SU-DHL-6 (cell line): ENCODE measurements around the gene IFT43.

Source experiments
- CTCF ChIP-seq: fragments of 200-600 bp; sonication (generic); IDR thresholded peaks from one replicate; pipeline ENCODE4 v1.5.1; 2017; ENCODE audit warnings: antibody characterized with exemption, mild to moderate bottlenecking, low read length, moderate library complexity; ENCODE audit not compliant: insufficient read depth, poor library complexity, severe bottlenecking
- EZH2phosphoT487 ChIP-seq: fragments of 200-600 bp; sonication (generic), shearing (Covaris generic); conservative IDR thresholded peaks from 2 replicates; pipeline ENCODE4 v1.6.1; 2018; ENCODE audit warnings: mild to moderate bottlenecking, antibody characterized with exemption, low read length, moderate library complexity, mixed read lengths

GRCh38 chr14:75983019-75983358 lies 2.6 kb upstream of the IFT43 start:
- no peak for TF ChIP-seq CTCF
- no peak for TF ChIP-seq EZH2phosphoT487
